T47D (cell line): Measurements from ENCODE around the gene TRAPPC6A.

Source experiments
- DNase-seq, 2 experiments: peaks; one replicate each; pipeline versions ENCODE4 v3.0.0 to v3.0.0-alpha.2; 2011 to 2012; ENCODE audit warnings: low read depth in 1 of 2, low spot score in 1 of 2
- JUND ChIP-seq: IDR thresholded peaks from 2 replicates; pipeline ENCODE4 v1.6.1; 2012; ENCODE audit warnings: low read depth
- in situ Hi-C: cut with HindIII; loops from 2 replicates; pipeline ENCODE4 v1.10.0; 2016; ENCODE audit warnings: low sequenced_read_pairs, low pct_unique_long_range_greater_than_20kb

The TRAPPC6A gene

GRCh38 chr19:45146741-45147205 lies 31.3 kb downstream of the TRAPPC6A start:
- no peak for DNase-seq
- in situ Hi-C loops = no loop called here
- TF ChIP-seq JUND = no peak

DNA sequence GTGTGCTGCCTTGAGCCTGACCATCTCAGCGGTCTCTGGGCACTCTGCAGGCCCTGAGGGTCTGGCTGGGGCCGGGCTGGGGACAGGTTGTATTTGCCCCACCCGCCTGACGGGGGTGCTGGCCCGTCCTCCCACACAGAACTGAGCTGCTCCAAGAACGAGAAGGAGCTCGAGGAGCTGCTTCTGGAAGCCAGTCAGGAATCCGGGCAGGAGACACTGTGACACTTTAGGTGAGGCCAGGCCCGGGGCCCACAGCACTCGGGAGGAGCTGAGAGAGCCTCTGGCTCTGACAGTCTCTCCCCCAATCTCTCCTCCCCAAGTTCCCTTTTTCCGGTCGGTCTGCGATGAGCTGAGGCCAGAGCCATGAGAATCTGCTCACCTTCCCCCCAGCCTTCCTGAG lies 31.8 kb downstream of the TRAPPC6A start:
- no peak for TF ChIP-seq JUND
- no peak for DNase-seq
- in situ Hi-C loops = no loop called here

DNA sequence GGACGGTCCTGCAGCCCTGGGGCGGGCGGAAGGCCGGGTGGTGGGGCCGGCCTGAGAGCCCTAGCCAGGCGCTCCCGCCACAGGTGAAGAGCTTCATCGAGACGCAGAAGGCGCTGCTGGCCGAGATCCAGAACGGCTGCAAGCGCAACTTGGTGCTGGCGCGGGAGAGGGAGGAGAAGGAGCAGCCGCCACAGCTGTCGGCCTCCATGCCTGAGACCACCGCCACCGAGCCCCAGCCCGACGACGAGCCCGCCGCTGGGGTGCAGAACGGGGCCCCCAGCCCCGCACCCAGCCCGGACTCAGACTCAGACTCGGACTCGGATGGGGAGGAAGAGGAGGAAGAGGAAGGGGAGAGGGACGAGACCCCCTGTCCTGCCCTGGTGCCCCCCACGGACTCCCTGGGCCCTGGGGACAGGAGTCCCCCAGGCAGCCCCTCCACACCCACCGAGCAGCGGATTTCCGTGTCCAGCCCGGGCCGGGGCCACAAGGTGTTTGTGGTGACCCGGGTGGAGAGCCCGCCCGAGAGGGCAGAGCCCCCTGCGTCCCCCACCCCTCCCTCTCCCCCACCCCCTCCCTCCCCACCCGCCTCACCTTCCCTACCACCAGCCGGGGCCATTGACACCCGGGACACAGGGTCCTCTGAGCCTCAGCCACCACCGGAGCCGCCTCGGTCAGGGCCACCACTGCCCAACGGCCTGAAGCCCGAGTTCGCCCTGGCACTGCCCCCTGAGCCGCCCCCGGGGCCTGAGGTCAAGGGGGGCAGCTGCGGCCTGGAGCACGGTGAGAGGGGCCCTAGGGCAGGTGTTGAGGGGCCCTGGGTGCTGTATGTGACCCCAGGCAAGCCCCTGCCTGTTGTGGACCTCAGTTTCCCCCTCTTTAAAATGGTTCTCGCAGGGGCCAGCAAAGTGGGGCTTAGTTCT lies 32.5 kb downstream of the TRAPPC6A start:
- no peak for TF ChIP-seq JUND
- in situ Hi-C loops = no loop called here
- no peak for DNase-seq

GRCh38 chr19:45144431-45145269 lies 33.4 kb downstream of the TRAPPC6A start:
- no peak for DNase-seq
- in situ Hi-C loops = no loop called here
- no peak for TF ChIP-seq JUND

DNA sequence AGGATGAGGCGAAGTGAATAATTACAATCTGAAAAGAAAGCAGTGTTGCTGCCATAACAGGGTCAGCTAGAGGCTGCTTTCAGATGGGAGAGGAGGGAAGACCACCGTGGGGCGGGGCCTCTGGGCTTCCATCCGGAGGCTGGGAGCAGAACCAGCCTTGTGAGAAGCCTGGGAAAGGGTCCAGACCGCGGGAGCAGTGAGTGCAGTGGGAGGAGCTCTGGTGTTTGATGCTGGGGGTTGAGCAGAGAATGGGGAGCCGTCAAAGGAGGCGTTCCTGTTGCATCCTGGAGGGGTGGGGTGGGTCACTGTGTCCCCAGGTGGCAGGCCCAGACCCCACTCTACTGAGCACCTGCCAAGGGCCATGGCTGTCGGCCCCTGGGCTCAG lies 35.3 kb downstream of the TRAPPC6A start:
- in situ Hi-C loops = no loop called here
- TF ChIP-seq JUND = no peak
- DNase-seq = no peak

DNA sequence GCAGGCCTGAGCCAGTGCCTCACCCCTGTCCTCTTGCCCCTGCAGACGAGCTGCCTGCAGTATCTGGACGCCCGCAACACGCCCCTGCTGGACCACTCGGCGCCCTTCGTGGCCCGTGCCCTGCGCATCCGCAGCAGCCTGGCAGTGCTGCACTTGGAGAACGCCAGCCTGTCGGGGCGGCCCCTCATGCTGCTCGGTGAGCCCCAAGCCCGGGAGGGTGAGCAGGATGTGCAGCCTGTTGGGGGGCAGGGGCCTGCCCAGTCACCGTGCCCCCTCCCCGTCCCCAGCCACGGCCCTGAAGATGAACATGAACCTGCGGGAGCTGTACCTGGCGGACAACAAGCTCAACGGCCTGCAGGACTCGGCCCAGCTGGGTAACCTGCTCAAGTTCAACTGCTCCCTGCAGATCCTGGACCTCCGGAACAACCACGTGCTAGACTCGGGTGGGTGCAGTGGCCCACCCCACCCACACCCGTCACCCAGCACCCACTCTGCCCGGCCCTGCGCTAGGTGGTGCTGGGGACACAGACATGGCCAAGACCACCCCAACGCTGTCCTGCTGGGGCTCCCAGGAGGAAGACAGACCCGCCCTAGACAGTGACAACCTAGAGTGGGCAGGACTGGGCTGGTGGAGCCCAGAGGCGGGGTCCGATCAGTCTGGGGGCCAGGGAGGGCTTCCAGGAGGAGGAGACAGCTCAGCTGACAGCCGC lies 35.9 kb downstream of the TRAPPC6A start:
- no peak for TF ChIP-seq JUND
- in situ Hi-C loops = no loop called here
- DNase-seq = no peak

DNA sequence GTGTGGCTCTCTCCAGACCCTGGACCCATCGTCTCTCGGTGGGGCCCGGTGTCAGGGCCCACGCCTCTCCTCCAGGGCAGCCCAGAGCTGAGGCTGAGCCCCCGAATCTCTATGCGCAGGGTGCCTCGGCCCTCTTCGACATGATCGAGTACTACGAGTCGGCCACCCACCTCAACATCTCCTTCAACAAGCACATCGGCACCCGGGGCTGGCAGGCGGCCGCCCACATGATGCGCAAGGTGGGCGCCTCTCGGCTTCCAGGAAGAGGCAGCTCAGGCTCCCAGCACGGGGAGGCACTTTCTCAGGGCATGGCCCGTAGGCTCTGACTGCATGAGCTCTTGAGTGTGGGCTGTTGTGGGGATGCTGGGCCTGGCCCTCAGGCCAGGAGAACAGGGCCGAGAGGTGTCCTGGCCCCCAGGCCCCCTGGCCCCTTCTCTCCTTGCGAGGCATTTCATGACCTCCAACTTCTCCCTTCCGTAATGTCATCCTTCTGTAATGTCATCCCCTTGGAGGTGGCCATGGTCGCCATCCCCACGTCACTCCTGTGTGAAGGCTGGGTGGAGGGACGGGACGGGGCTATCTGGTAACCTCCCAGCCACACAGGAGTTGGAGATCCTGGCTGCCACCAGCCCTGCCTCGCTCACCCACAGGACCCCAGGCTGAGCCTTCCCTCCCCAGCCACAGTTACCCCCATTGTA lies 36.7 kb downstream of the TRAPPC6A start:
- no peak for DNase-seq
- no peak for TF ChIP-seq JUND
- in situ Hi-C loops = no loop called here

- in situ Hi-C loops = no loop called here
- no peak for TF ChIP-seq JUND
Measured at GRCh38 chr19:45140533-45140932, 37.5 kb downstream of the TRAPPC6A start.

GRCh38 chr19:45140144-45140503 lies 37.9 kb downstream of the TRAPPC6A start:
- no peak for DNase-seq
- TF ChIP-seq JUND = no peak
- in situ Hi-C loops = no loop called here

More at GRCh38 chr19:45140533-45140932, 37.5 kb downstream of the TRAPPC6A start:
- DNase-seq = no peak

GRCh38 chr19:45139286-45140143 lies 38.5 kb downstream of the TRAPPC6A start:
- in situ Hi-C loops = no loop called here
- DNase-seq = no peak
- TF ChIP-seq JUND = no peak

DNA sequence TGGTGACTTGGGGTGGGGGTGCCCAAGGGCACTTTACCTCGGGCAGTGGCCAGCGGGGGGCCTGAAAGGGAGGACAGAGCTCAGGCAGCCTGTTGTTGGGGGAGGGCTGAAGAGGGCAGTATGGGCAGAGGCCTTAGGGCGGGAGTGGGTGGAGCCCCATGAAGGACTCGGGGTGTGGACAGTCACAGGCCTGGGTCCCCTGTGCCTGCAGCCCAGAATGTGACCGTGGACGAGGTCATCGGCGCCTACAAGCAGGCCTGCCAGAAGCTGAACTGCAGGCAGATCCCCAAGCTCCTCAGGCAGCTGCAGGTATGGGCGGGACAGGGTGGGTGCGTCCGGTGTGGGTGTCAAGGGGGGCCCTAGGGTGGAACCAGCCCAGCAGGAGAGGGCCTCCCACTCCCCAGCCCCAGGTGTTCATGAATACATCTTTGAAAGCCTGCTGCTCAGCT lies 39.7 kb downstream of the TRAPPC6A start:
- TF ChIP-seq JUND = no peak
- DNase-seq = no peak
- in situ Hi-C loops = no loop called here
